HG03097 (cell line): ENCODE measurements around the gene EIF2AK3.
"Not testable (repeated sequence)": the region's sequence is repeated elsewhere in the genome, so short reads cannot be mapped to it uniquely, and the experiment has no call there.

ENCODE experiments used
- ATAC-seq: cut with Tn5 transposase; IDR thresholded peaks from one replicate; pipeline ENCODE4 v1.9.1; 2021; ENCODE audit not compliant: unreplicated experiment, low FRiP score

EIF2AK3 gene

DNA sequence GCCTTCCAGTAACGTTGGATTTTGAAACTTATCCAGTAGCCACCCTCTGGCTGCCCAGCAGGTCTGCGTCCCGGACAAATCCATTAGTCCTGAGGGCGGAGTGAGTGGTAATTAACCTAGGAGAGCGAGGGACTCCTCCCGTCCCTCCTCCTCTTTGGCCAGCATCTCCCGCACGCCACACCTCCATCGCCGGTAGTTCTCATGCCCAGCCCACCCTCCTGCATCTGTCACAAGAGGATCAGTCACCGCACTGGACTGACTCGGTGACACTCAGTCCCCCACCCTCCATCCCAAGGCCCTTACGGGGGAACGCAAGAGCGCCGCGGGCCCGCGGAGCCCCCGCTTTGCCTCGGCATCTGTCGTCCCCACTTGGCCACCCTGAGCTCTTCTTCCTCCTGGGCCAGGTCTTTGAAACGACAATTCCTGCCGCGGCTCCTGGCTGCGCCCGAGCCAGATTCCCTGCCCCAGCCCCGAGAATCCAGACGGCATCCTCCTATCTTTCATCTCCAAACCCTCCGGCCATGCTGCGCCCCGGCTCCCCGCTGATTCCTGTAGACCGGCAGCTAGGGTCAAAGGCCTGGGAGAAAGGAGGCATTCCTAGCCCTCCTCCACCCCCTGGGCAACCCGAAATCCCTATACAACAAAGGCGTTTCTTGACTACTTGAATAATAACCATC lies 77.5 kb downstream of the EIF2AK3 start:
- no peak for ATAC-seq

DNA sequence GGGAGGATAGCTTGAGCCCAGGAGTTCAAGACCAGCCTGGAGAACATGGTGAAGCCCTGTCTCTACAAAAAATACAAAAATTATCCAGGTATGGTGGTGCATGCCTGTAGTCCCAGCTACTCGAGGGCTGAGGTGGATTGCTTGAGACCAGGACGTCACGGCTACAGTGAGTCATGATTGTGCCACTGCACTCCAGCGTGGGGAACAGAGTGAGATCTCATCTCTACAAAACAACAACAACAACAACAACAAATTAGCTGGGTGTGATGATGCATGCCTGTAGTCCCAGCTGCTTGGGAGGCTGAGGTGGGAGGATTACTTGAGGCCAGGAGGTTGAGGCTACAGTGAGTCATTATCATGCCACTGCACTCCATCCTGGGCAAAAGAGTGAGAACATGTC lies 81.0 kb downstream of the EIF2AK3 start:
- not testable (repeated sequence) for ATAC-seq

DNA sequence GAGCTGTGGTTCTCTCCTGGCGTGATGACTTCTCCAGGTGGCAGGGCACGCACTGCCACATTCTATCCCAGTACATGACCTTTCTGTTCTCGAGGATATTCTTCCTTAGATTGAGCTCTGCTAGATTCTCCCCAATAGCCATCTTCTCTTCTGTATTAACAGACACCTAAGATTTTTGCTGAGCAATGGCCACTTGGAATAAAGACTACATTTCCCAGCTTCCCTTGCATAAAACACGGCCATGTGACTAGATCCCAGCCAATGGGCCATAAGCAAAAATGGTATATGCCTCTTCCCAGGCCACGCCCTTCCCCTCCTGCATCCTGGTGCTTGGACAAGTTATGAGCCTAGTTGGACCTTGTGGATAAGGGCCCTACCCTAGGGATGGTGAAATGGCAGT lies 82.1 kb downstream of the EIF2AK3 start:
- ATAC-seq = no peak

DNA sequence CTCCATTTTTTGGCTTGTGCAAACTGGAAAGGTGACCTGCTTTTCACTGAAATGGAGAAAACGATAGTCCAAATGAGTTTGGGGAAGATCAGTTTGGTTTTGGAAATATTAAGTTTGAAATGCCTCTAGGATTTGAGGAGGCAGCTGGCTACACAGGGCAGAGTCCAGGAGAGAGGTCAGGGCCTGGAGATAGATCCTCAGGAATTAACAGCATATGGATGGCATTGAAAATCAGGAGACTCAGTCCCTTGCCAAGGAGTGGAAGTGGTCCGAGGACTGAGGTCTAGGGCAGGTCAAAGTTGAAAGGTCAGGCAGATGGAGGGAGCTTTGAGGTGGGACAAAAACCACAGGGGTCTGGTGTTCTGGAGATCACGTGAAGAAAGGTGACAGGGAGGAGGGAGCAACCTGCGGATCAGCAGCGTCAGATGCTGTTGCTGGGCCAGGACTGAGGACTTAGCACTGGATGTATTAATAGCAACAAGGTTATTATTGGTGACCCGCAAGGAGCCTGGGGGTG lies 83.7 kb downstream of the EIF2AK3 start:
- ATAC-seq = no peak

DNA sequence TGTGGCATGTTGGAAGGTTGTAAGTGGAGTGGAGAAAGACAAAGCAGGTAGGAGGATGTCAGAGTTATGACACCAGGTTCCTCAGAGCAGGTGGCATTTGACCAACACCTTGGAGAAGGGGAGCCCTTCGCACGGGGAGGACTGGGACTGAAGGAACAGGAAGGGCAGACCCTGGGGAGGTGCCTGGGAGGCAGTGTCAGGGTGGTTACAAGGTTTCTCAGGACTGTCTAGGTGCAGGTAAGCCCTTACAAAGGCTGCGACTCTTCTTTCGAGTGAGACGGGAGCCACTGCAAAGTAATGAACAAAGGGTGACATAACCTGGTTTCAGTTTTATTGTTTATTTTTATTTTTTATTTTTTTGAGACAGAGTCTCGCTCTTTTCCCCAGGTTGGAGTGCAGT lies 84.6 kb downstream of the EIF2AK3 start:
- ATAC-seq = no peak

DNA sequence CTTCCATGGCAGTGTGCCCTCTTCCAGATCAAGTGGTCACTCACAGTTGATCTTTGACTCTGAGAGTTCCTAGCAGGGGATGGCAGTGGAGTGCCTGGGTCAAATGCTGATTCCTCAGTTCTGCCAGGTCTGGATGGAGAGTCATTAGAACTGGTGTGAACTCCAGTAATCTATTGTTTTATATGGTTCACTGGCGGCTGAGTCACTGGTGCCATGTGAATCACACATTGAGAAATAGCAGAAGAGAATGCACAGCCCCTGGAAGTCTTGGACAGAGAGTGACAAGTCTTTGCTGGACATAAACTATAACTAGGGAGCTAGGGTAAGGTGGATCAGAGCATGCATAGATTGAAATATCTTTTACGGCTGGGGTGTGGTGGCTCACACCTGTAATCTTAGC lies 86.9 kb downstream of the EIF2AK3 start:
- ATAC-seq = no peak

DNA sequence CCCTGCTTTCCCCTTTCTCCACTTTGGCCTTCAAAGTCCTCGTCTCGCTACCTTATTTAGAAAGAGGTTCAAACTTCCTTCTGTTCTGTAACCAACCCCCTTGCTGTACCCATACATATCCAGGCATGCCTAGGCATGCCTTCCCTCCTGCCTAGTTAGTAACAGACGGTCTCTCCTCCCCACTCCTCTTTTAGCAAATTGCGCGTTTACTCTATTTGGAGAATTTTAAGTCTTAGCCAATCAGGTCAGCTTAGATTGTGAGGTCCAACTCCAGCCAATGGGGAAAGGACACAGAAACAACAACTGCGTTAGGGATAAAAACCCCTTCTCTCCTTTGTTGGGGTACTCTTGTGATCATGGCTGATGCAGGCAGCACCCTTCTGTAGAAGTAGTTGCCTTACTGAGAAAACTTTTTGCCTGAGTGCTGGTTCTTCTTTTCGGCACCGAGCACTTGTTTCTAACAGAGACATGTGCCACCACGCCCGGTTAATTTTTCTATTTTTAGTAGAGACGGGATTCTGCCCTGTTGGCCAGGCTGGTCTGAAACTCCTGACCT lies 88.8 kb downstream of the EIF2AK3 start:
- no peak for ATAC-seq

DNA sequence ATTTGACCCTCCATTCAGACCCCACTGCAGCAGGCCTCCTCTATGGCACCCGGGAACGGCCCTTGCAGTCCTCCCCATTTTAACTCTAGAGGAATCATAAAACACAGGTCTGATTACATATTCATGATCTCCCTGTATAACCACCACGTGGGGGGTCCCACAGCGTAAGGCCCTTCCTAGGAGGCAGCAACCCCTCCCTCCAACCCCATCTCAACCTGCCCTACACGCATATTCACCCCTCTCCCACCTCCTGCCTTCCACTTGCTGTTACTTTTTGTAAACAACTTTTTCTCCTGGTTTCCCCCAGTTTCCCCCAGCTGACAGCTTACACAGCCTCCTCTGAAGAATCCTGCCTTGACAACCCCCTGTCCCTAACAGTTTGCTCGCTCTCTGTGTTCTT lies 89.6 kb downstream of the EIF2AK3 start:
- ATAC-seq = no peak

DNA sequence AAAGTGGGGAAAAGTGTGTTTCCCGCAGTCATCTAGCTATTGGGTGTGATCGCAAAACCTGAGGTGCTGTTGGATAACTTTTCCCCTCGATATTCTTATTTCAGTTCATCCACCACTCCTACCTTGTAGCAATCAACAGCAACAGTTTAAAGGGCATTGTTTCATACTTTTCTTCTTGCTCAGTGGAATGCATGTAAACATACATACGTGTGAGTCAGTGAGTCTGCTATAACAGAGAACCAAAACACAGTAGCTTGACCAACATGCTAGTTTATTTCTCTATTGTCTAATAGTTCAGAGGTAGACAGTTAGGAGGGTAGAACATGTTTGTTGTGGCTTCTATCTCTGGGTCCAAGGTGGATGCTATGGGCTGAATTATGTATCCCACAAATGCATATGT lies 97.2 kb downstream of the EIF2AK3 start:
- no peak for ATAC-seq

DNA sequence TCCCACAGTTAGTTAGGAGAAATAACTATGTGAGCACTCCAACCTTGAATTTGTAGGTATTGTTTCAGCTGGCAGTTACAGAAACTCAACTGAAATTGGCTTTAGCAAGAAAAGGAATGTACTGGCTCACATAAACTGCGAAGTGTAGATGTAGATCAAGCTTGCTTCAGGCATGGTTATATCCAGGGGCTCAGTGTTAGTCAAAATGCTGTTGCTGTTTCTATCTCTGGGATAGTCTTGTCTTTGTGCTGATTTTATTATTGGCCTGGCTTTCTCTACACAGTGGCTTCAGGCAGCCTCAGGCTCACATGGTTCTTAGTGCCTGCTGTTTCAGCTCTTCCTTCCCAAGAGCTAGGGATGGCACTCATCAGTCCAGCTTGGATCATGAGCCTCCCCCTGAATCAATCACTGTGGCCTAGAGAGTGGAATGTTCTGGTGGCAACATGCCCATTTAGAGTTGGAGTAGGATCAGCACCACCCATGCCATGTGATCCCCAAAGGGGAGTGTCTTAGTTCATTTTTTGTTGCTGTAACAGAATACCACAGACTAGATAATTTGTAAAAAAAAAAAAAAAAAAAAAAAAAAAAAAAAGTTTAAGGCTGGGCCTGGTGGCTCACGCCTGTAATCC lies 105.7 kb downstream of the EIF2AK3 start:
- no peak for ATAC-seq

DNA sequence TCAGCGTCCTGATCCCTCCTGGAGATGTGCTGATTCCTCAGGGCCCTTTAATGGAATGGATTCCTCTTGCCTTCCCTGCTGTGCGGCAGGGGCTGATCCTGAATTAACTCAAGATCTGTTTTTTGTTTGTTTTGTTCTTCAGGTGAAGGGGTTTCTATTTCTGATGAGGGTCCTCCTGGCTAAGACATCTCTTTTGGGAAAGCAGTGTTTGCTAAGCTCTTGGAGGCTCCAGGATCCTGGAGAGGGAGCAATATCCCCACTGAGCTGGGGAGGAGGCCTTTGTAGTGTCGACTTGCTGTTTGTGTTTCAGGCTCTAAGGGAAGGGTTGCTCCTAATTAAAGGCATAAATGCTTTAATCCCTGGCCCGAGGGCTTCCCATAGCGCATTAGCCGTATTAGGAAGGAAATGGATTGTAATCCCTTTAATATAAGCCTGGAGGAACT lies 109.5 kb downstream of the EIF2AK3 start:
- ATAC-seq = no peak
